ENCODE data around the gene OR4C13.
"Not testable (repeated sequence)": the region's sequence is repeated elsewhere in the genome, so short reads cannot be mapped to it uniquely, and the experiment has no call there.

OR4C13 gene

DNA sequence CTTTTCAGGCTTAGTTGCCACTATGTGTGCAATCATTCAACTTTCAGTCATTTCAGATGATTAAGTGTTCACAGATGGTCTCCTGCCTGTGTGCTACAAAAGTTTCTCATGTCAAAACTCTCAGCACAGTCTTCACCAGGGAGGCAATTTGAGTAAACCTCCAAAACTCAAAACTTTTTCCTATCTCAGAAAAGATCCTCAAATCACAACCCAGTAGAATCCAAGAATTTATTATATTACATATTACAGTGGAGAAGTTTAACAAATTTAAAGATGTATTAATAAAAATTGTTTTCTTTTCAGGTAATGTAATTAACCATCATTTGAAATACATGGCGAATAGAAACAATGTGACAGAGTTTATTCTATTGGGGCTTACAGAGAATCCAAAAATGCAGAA is at the start of gene OR4C13:
TSS of gene OR4C13 (plus strand) at position 301 of the 400 bp plus-strand sequence. CDS start at position 333, 32 bp downstream.
- no peak for FAIRE-seq

DNA sequence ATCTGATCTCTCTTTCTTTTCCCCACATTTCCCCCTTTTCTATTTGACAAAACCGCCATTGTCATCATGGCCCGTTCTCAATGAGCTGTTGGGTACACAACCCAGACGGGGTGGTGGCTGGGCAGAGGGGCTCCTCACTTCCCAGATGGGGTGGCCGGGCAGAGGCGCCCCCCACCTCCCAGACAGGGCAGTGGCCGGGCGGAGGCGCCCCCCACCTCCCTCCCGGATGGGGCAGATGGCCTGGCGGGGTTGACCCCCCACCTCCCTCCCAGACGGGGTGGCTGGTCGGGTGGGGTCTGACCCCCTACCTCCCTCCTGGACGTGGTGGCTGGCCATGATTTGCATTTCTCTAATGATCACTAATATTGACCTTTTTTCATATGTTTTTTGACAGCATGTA is 40.7 kb upstream of the OR4C13 start:
- FAIRE-seq: not testable (repeated sequence)

DNA sequence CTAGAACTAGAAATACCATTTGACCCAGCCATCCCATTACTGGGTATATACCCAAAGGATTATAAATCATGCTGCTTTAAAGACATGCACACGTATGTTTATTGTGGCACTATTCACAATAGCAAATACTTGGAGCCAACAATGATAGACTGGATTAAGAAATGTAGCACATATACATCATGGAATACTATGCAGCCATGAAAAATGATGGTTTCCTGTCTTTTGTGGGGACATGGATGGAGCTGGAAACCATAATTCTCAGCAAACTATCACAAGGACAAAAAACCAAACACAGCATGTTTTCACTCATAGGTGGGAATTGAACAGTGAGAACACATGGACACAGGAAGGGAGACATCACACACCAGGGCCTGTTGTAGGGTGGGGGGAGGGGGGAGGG is 3.5 kb upstream of the OR4C13 start:
- FAIRE-seq: not testable (repeated sequence)

DNA sequence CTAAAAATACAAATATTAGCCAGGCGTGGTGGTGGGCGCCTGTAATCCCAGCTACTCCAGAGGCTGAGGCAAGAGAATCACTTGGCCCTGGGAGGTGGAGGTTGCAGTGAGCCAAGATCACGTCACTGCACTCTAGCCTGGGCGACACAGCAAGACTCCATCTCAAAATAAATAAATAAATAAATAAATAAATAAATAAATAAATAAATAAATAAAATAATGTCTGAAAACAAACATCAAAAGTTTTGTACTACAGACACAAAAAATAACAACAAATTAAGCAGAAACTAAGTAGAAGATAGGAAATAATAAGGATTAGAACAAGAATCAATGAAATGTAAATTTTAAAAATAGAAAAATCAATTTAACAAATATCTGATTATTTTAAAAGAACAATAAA is 21.2 kb downstream of the OR4C13 start:
- peak; percentile 17 for FAIRE-seq

DNA sequence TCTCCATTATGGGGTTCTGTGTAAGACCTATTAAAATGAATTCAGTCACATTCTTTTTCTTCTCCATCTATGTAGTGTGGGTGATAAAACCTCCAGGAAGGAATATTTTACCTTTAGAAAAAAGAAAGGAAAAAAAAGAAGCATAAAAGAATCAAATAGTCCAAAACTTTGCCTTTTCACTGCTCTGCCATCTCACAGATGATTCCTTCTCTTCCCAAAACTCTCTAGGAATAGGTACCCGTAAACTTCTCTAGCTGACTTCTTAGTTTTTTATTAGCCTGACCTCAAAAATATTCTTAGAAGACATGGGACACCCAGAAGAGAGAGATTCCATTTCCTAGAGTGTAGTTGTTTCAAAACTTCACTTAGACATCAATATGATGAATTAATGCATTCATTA is 30.2 kb downstream of the OR4C13 start, which contains the start of gene OR4C12:
TSS of gene OR4C12 (minus strand) at position 101 of the 400 bp plus-strand sequence. CDS start at position 67, 34 bp downstream.
- not testable (repeated sequence) for FAIRE-seq

DNA sequence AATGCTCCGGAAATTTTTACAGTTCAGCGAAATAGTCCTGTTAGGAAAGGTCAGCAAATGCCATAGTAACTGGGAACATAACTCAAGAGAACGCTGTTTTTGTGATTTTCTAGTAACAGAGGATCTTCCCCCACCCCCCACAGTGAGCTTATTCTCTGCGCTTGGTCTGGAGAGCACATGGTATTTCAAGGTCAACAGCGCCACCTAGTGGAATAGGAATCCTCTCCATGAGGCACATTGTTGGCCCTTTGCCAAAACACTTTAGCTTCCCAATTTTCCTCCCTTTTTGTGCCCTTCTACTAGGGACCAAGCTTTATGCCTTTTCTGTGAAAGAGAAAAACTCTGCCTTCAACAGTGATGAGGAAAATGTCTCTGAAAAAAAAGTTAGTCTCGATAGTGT is 43.4 kb downstream of the OR4C13 start:
- no peak for FAIRE-seq
